GM12864 (cell line): Measurements from ENCODE around the gene HS1BP3.

Source experiments
- DNase-seq: peaks from one replicate; pipeline ENCODE4 v3.0.0-alpha.2; 2011; ENCODE audit warnings: low read depth
- H3K4me3 ChIP-seq: 2 replicates; pipeline ENCODE4 v1.5.1; 2011; ENCODE audit warnings: mild to moderate bottlenecking, low read depth, low read length, control low read depth
- TF ChIP-seq, protein P1 (sequence below): IDR thresholded peaks from 2 replicates; pipeline ENCODE4 v1.5.1; 2011; ENCODE audit warnings: low read depth, mild to moderate bottlenecking, moderate library complexity, low read length, control low read depth, inconsistent platforms; ENCODE audit errors: missing control alignments

HS1BP3 gene

DNA sequence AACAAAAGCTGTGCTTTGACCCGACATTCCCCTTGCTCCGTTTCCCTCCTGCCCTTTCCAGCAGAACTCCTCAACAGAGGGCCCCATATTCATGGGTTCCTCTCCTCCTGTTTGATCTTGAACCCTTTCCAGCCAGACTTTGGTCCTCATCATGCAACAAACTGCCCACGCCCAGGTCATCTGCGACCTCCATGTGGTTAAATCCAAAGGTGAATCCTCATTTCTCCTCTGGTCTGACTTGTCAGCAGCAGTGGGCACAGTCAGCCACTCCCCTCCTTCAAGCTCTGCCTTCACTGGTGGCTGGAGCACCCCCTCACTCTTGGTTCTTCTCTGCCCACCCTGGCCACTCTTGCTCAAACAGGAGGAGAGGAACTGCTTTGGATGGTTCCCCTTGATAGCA lies 2.7 kb downstream of the HS1BP3 start:
- no peak for DNase-seq
- no peak overlapping the region for H3K4me3 ChIP-seq
- TF ChIP-seq, protein P1, sequence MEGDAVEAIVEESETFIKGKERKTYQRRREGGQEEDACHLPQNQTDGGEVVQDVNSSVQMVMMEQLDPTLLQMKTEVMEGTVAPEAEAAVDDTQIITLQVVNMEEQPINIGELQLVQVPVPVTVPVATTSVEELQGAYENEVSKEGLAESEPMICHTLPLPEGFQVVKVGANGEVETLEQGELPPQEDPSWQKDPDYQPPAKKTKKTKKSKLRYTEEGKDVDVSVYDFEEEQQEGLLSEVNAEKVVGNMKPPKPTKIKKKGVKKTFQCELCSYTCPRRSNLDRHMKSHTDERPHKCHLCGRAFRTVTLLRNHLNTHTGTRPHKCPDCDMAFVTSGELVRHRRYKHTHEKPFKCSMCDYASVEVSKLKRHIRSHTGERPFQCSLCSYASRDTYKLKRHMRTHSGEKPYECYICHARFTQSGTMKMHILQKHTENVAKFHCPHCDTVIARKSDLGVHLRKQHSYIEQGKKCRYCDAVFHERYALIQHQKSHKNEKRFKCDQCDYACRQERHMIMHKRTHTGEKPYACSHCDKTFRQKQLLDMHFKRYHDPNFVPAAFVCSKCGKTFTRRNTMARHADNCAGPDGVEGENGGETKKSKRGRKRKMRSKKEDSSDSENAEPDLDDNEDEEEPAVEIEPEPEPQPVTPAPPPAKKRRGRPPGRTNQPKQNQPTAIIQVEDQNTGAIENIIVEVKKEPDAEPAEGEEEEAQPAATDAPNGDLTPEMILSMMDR, result no peak

DNA sequence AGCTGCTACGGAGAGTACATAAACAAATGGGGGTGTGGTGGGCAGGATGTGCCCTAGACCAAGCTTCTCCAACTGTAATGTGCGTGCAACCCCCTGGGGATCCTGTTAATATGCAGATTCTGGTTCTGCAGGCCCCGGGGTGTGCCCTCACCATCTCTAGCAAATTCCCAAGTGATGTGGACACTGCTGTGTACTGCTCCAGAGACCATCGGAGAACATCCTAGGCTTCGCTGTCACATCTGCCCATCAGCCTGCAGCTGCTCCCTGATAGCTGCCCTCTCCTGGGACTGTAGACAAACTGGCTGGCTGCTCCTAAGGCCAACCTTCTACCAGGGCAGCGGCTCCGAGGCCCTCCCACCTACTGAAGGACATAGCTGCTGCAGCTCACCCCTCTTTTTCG lies 3.2 kb downstream of the HS1BP3 start:
- DNase-seq, result no peak

DNA sequence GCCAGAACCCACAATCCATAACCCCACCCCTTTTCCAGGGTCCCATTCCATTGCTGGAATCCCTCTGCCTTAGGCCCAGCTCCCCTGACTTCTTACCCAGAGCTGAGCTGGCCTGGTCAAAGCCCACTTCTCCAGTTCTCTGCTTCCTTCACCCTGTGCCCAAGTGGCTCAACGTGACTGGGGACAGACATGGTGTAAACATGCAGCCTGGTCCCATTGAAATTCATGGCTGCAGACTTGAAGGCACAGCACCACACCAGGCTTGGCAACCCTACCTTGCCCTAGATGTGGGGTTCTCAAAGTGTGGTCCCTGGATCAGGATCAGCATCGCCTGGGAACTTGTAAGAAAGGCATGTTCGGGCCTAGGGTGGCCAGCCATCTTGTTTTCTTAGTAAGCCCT lies 3.7 kb downstream of the HS1BP3 start:
- no peak for DNase-seq
- no peak overlapping the region for H3K4me3 ChIP-seq
- TF ChIP-seq, protein P1, result no peak

More for the DNA sequence above, 3.2 kb downstream of the HS1BP3 start:
- no peak overlapping the region for H3K4me3 ChIP-seq
- TF ChIP-seq, protein P1, result no peak

DNA sequence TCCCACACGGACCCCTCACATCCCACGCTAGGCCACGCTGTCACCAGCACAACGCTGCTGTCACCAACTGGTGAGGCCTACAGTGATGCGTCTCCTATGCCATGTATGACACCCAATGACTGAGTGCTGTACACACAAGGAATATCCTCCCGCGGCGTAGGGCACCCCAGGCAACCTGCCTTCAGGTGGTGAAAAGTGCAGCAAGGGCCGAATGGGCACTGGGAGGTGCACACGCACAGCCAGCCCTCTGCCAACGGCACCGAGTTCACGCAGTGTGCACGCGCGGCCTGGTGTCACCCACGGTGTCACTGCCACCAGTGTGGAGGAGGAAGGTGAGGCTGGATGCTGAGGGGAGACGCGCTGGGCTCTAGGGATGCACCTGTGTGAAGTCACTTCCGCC lies 4.5 kb downstream of the HS1BP3 start:
- TF ChIP-seq, protein P1, result no peak
- no peak overlapping the region for H3K4me3 ChIP-seq
- no peak for DNase-seq

DNA sequence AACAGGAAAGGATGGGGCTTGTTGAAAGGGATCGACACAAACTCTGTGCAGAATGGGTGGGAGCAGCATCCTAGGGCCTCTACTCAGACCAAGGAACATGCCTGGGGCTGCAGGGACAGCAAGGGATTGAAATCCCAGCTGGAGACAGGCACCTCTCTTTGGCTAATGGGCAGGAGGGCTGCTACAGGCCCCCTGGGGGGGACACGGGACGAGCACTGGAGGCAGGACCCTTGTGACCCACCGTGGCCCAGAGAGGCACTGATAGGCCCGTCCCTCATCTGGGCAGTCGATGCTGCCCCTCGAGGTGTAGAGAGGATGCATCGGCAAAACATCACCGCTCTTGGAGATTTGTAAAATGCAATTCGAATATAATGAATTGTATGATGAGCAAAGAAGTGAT lies 5.1 kb downstream of the HS1BP3 start:
- TF ChIP-seq, protein P1, result no peak
- DNase-seq, result no peak
- H3K4me3 ChIP-seq, result no peak overlapping the region

DNA sequence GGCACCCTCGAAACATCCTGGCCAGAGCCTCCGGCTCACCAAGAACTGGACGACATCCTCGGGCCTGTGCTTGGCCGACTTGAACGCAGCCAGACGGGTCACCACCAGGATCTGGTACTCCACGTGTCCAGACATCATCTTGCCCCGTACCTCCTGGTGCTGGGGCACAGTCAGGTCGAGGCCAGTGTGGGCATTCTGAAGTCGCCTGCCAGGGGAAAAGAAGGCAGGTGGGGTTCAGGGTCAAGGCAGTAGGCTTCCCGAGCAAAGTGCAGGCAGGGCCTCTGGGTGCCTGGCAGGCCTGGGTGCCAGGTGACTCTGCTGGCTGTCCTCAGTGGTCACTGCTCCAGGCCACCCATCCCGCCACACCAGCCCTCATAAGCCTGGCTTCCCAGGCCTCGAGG lies 5.6 kb downstream of the HS1BP3 start:
- no peak for DNase-seq
- no peak overlapping the region for H3K4me3 ChIP-seq
- TF ChIP-seq, protein P1, result no peak

DNA sequence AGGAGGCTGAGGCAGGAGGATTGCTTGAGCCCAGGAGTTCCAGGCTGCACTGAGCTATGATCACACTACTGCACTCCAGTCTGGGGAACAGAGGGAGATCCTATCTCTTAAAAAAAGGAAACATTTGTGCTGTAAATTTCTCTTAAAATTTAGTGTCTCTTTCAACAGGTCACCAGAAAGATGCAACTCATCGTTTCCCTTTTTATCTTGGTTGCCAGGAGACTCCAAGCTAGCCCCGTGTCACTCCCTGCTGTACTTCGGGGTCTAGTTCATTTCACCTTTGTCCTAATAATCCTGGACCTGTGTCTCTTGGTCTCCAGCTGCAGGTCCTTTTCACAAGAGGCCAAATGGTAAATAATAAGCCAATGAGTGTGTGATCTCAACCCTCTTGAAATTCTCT lies 7.1 kb downstream of the HS1BP3 start:
- DNase-seq, result no peak
- no peak overlapping the region for H3K4me3 ChIP-seq
- TF ChIP-seq, protein P1, result no peak
